GM13977 (cell line): ENCODE measurements around the gene LYZL1.
"Not testable (repeated sequence)": the region's sequence is repeated elsewhere in the genome, so short reads cannot be mapped to it uniquely, and the experiment has no call there.

ENCODE experiments used
- DNase-seq: peaks from one replicate; pipeline ENCODE4 v3.0.0; 2012; ENCODE audit warnings: low spot score
- CTCF ChIP-seq: IDR thresholded peaks from 2 replicates; pipeline ENCODE4 v1.5.1; 2012; ENCODE audit warnings: mild to moderate bottlenecking, control low read depth; ENCODE audit not compliant: insufficient read depth; ENCODE audit errors: extremely low read depth, missing control alignments
- in situ Hi-C: fragments of 300-500 bp; cut with MboI; formaldehyde crosslinking; loops from one replicate; pipeline ENCODE4 v1.12.0; 2022; ENCODE audit warnings: low sequenced_read_pairs, low pct_unique_long_range_greater_than_20kb, mixed read lengths, inconsistent platforms; ENCODE audit not compliant: unreplicated experiment

The LYZL1 gene

GRCh38 chr10:29314726-29315125 lies 25.9 kb downstream of the LYZL1 start:
- no peak for DNase-seq
- in situ Hi-C loops, result loop anchor here (25.0 kb wide), 1 partner anchor 652 kb away; no protein-coding TSS in a partner anchor
- no peak for TF ChIP-seq CTCF

- DNase-seq, result no peak
- in situ Hi-C loops, result loop anchor here (25.0 kb wide), 1 partner anchor 654 kb away; no protein-coding TSS in a partner anchor
- TF ChIP-seq CTCF, result no peak
Observed at GRCh38 chr10:29315814-29316213, 26.9 kb downstream of the LYZL1 start.

GRCh38 chr10:29316308-29317026 lies 27.6 kb downstream of the LYZL1 start:
- TF ChIP-seq CTCF, result no peak

GRCh38 chr10:29317027-29317420 lies 28.2 kb downstream of the LYZL1 start:
- DNase-seq, result no peak
- TF ChIP-seq CTCF, result no peak
- in situ Hi-C loops, result loop anchor here (25.0 kb wide), 1 partner anchor 655 kb away; no protein-coding TSS in a partner anchor

More at GRCh38 chr10:29316308-29317026, 27.6 kb downstream of the LYZL1 start:
- in situ Hi-C loops, result loop anchor here (25.0 kb wide), 1 partner anchor 654 kb away; no protein-coding TSS in a partner anchor
- no peak for DNase-seq

GRCh38 chr10:29317423-29318021 lies 28.7 kb downstream of the LYZL1 start:
- TF ChIP-seq CTCF, result no peak
- no peak for DNase-seq
- in situ Hi-C loops, result loop anchor here (25.0 kb wide), 1 partner anchor 655 kb away; no protein-coding TSS in a partner anchor

GRCh38 chr10:29318141-29319071 lies 29.5 kb downstream of the LYZL1 start:
- not testable (repeated sequence) for DNase-seq
- in situ Hi-C loops, result loop anchor here (25.0 kb wide), 1 partner anchor 656 kb away; no protein-coding TSS in a partner anchor
